ENCODE data around the gene CLIP4. TPM values are rescaled to one million over a fixed set of nuclear protein-coding genes. Genes with fewer than 3 reads are reported as not detected.
"Not testable (repeated sequence)": the region's sequence is repeated elsewhere in the genome, so short reads cannot be mapped to it uniquely, and the experiment has no call there.

Gene CLIP4
- 33.0 TPM for total RNA-seq
- long read RNA-seq, full-length matches to known transcripts: 37 of 56 reads
- long read RNA-seq, partial matches to known transcripts: 9 of 56 reads
- long read RNA-seq, other reads (novel, unspliced or antisense): 10 of 56 reads

- no peak for DNase-seq (ENCODE audit: low spot score)
- intact Hi-C loops (cut with DNase I): loop anchor here (5.0 kb wide), 1 partner anchor 103 kb away; no protein-coding TSS in a partner anchor
Measured at GRCh38 chr2:29114946-29115609, at the start of gene CLIP4. Gene CLIP4, plus strand, starts transcription at chr2:29115415. Its CDS starts 5,974 bp downstream, at chr2:29121389.

- intact Hi-C loops (cut with DNase I): no loop called here
- DNase-seq (ENCODE audit: low spot score): no peak
Measured at GRCh38 chr2:29066271-29066860, 48.8 kb upstream of the CLIP4 start.

GRCh38 chr2:29066997-29067605 is 48.1 kb upstream of the CLIP4 start:
- no peak for DNase-seq (ENCODE audit: low spot score)
- intact Hi-C loops (cut with DNase I): no loop called here

GRCh38 chr2:29068513-29068912 is 46.7 kb upstream of the CLIP4 start:
- intact Hi-C loops (cut with DNase I): no loop called here
- DNase-seq (ENCODE audit: low spot score): no peak

DNA sequence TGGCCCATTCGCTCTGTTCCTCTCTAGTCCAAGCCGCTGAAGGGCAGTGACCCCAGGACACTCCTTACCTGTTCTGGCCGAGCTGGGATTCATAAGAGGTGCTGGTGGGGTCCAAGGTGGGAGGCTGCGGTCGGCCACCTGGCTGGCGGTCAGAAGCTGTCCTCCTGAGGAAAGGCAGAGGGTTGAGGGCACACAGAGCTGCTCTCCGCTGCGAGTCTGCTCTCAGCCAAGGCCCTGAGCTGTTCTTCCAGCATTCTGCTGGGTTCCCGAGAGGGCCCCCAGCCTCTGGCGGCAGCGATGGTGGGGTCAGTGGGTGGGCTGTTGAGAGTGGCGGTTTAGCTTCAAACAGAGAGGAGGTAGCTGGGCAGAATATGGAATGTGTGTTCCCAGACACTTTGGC is 44.7 kb upstream of the CLIP4 start:
- DNase-seq (ENCODE audit: low spot score): no peak
- intact Hi-C loops (cut with DNase I): no loop called here

DNA sequence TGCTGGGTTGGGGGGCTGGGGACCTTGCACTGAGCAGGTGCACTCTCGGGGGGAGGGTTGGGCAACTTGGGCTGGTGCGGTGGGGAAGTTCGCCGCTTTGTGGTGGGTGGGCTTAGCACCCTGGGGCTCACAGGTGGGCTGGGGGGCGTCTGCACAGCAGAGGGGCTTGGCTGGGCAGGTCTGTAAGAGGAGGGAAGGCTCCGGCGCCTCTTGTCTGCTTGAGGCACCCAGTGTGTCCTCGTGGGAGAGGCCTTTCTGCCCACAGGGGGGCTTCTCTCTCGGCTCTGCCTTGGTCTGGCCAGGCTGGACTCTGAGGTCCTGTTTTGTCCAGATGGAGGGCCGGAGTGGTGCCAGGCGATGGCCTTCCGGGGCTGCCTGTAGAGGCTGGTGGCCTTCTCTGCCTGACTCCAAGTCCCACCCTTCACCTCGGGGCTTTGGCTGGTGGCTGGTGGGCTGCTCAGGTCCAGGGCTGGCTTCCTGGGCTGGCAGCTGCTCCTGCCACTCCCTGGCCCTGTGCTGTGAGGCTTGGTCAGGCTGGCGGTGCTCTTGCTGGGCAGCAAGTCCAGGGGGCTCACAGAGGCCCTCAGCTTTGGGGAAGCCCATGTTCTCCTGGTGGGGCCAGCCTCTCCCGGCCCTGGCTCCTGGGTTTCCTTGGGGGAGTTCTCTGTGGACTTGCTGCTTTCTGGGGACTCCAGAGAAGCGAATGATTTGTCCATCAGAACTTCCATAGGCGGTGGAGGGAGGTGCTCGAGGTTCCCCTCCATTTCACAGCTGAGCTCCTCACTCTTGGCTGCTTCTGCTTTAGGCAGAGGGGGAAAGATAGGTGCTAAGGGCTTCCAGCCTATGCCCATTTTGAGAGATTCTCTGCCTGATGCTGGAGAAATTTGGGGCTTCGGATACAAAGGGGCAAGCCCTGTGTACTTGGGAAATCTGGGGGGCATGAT is 43.9 kb upstream of the CLIP4 start:
- intact Hi-C loops (cut with DNase I): no loop called here
- no peak for DNase-seq (ENCODE audit: low spot score)

DNA sequence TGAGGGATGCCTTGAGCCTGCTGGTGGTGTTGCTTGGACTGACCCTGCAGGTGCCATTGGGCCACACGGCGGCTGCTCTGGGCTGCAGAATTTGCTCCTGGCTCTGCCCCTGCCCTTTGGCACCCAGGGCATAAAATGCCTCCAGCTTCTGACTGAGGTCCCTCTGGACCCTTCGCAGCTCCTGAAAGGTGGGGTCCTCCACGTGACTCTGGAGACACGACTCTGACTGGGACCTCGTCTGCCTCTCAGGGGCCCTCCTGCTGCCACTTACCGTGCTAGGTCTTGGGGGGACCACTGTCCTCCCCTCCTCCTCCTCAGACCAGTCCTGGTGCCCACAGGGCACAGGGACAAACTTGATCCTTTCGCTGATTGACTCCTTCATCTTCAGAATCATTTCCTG is 43.0 kb upstream of the CLIP4 start:
- no peak for DNase-seq (ENCODE audit: low spot score)
- intact Hi-C loops (cut with DNase I): no loop called here

DNA sequence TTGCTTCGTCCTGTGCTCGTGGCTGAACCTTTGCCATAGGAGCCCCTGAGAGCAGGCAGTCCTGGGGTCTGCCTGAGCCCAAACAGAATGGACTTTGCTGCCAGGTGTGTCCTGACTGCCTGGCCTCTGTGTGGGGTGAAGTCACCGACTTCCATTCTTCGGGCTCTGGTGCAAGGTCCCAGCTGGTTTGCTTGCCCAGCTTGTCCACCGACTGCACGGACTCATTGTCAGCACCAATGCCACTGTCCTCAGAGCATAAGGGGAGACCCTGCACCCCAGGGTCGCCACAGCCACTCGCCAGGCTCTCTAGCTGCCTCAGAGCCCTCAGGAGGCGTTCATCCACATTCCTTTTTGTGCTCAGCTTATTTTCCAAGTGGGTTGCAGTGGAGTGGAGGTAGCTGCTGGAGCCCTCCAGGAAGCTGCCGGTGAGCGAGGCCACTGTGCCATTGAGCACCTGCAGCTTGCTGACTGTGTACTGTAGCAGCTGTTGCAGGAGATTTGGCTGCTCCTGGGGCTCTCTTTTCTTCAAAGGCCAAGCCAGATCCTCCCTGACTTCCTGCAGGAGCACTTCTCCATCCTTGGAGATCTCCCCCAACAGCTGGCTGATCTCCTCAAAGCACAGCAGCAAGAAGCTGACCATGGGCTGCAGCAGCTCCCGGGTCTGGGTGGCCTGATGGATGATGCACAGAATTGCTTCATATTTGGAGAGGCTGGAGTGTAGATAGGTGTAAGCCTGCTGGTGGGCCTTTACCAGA is 42.1 kb upstream of the CLIP4 start:
- intact Hi-C loops (cut with DNase I): no loop called here
- no peak for DNase-seq (ENCODE audit: low spot score)

DNA sequence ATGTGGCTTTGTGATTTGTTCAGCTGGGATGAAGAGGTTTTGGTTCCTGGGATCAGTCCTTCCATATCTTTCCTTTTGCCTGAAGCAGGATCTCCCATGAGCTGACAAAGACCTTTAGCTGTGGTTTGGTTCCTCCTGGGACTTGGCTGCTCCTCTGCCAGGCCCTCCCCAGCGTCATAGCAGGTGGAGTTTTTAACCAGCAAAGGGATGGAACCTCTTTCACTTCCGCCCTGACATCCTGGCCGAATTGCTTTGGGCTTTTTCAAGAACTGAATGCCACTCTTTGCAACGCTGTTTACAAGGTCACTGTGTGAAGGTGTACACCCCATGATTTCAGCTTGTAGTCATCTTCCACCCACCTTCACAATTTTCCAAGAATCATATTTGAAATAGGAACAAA is 41.3 kb upstream of the CLIP4 start:
- DNase-seq (ENCODE audit: low spot score): no peak
- intact Hi-C loops (cut with DNase I): no loop called here

- no peak for DNase-seq (ENCODE audit: low spot score)
- intact Hi-C loops (cut with DNase I): no loop called here
Measured at GRCh38 chr2:29074411-29074810, 40.8 kb upstream of the CLIP4 start, which contains the start of gene PCARE. Gene PCARE, minus strand, starts transcription at chr2:29074523. Its CDS starts 262 bp downstream, at chr2:29074261.

GRCh38 chr2:29075894-29076705 is 39.1 kb upstream of the CLIP4 start:
- intact Hi-C loops (cut with DNase I): no loop called here
- DNase-seq (ENCODE audit: low spot score): no peak

GRCh38 chr2:29079887-29080286 is 35.3 kb upstream of the CLIP4 start:
- no peak for DNase-seq (ENCODE audit: low spot score)
- intact Hi-C loops (cut with DNase I): no loop called here

DNA sequence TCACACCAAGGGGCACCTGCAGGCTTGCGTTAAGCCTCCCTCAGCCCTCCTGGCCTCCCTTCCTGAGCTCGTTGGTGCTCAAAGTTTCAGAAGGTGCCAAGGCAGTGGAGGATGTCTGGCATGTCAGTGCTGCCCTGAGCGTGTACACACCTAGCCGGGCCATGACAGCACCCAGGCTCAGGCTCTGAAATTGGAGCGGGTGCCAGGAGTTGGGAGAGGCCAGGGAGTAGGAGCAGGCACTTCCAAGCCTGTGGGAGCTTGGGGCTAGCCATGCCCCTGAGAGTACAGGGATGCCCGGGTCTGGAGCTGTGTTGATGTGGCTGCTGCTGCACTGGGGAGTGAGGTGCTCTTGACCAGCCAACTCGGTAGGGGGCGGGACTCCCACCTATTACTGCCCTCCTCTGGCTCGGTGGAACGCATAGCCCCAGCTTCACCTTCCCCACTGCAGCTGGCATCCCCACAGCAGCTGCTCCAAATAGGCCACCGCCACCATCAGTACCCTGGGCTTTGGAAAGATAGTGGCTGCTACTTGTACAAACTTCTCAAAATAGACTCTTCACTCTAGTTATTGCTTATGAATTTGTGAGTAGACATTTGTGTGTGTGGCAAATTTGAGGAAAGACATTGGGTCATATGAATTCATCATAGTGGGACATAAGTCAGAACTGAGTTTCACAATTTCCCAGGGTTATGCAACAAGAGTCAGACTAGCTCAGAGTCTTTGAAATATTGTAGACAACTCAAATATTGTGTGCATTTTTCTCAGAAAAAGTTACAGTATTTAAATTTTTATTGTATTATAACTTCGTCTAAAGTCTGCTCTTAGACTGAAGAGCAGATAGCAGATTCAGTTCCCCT is 34.1 kb upstream of the CLIP4 start:
- intact Hi-C loops (cut with DNase I): no loop called here
- DNase-seq (ENCODE audit: low spot score): no peak

- intact Hi-C loops (cut with DNase I): no loop called here
- no peak for DNase-seq (ENCODE audit: low spot score)
Measured at GRCh38 chr2:29082804-29083495, 32.3 kb upstream of the CLIP4 start.

DNA sequence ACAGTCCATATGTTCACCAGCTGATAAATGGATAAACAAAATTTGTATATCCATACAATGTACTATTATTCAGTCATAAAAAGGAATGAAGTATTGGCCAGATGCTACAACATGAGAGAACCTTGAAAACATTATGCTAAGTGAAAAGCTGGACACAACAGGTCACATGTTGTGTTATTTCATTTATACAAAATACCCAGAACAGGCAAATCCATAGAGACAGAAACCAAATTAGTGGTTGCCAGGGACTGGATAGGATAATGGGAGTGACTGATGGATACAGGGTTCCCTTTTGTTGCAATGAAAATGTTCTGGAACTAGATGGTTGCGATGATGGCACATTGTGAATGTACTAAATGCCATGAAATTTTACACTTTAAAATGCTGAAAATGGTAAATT is 30.7 kb upstream of the CLIP4 start:
- no peak for DNase-seq (ENCODE audit: low spot score)
- intact Hi-C loops (cut with DNase I): no loop called here

DNA sequence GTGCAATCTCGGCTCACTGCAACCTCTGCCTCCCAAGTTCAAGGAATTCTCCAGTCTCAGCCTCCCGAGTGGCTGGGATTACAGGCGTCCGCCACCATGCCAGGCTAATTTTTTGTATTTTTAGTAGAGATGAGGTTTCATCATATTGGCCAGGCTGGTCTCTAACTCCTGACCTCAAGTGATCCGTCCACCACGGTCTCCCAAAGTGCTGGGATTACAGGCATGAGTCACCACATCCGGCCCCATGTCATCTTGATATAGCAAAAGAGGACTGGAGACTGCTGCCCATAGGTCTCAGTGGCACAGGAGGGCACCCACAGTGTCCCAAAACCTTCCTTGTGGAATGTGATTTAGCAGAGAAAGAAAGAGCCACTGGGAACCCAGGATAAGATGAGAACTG is 24.9 kb upstream of the CLIP4 start:
- intact Hi-C loops (cut with DNase I); DNase-seq (ENCODE audit: low spot score): not testable (repeated sequence)

GRCh38 chr2:29096969-29097368 is 18.2 kb upstream of the CLIP4 start:
- no peak for DNase-seq (ENCODE audit: low spot score)
- intact Hi-C loops (cut with DNase I): no loop called here
